Heart left ventricle (tissue), 13 donors: ENCODE data around the gene DIP2C.

Experiments
- POLR2A ChIP-seq, 2 donors: fragments of 450-650 bp; IDR thresholded peaks; one replicate each; pipeline ENCODE4 v1.6.1; 2017; ENCODE audit warnings: antibody characterized with exemption in 2 of 2, mild to moderate bottlenecking in 2 of 2, moderate library complexity in 2 of 2
- TF ChIP-seq, protein P1 (sequence below), 12 donors: fragments of 200-600 bp; sonication (generic) in 4 of 12; IDR thresholded peaks; one replicate each; pipeline versions ENCODE4 v1.5.0 to v1.8.0; 2018 to 2022; ENCODE audit warnings: antibody characterized with exemption in 12 of 12, mild to moderate bottlenecking in 5 of 12
- donor health status: ischemic (EF 13 %, LVEDD 7.1; RV severe dilation, severe dysfunction).
- donor health status: DM: no; HTN: yes; CAD: no.
- donor health status: DM: no; HTN: no; CAD: no.
- donor health status: ischemic (EF 25% LVEDD 6.9; RV normal size, moderate dysfunction).
- donor health status: ischemic (EF 25% LVEDD 5.7; RV mildly dilated, moderate dysfunction).
- donor health status: ischemic (EF 35%, LVEDD 5.7; RV mildly dilated, moderate dysfunction).
- donor health status: nonischemic (EF 11% LVEDD 7.7; RV severe dilation, severe dysfunction).
- donor health status: DM: yes; HTN: yes; CAD: no.
- donor health status: PGD.
- donor health status: ischemic (EF 29% LVEDD 5.4; RV normal size, mild dysfunction).
- donor health status: nonischemic (EF 23%, LVEDD 6.1; RV moderate dilation, normal function).

DNA sequence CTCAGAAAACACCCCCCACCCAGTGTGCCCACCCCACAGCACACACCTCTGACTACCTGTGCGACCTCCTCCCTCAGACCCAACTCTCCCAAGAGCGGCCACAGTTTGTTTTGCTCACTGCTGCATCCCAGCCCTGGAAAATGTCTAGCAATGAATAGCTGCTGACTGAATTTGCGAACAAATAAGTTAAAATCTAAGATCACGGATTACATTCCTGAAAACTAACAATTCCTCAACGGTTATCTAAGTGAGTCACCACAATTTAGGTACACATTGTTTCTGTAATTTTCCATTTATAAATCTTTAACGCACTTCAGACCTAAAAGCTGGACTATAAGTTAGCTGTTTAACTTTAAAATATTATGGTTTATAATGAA is 319.0 kb downstream of the DIP2C start:
- TF ChIP-seq, protein P1, sequence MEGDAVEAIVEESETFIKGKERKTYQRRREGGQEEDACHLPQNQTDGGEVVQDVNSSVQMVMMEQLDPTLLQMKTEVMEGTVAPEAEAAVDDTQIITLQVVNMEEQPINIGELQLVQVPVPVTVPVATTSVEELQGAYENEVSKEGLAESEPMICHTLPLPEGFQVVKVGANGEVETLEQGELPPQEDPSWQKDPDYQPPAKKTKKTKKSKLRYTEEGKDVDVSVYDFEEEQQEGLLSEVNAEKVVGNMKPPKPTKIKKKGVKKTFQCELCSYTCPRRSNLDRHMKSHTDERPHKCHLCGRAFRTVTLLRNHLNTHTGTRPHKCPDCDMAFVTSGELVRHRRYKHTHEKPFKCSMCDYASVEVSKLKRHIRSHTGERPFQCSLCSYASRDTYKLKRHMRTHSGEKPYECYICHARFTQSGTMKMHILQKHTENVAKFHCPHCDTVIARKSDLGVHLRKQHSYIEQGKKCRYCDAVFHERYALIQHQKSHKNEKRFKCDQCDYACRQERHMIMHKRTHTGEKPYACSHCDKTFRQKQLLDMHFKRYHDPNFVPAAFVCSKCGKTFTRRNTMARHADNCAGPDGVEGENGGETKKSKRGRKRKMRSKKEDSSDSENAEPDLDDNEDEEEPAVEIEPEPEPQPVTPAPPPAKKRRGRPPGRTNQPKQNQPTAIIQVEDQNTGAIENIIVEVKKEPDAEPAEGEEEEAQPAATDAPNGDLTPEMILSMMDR (IDR thresholded peaks at IDR 0.05), result no peak
- no peak for TF ChIP-seq POLR2A (IDR thresholded peaks at IDR 0.05)
